Cardiac muscle cell (in vitro differentiated cells and primary cell): ENCODE measurements around the gene CUTA. TPM values are rescaled to one million over a fixed set of nuclear protein-coding genes. Genes with fewer than 3 reads are reported as not detected.
A peak's percentile ranks its signal among the peaks of the same experiment; 100 is the strongest.

ENCODE experiments used
- DNase-seq, 2 donors: peaks; one replicate each; pipeline versions ENCODE4 v3.0.0 to v3.0.0-alpha.2; 2010 to 2017; ENCODE audit warnings: low read depth in 1 of 2, low spot score in 1 of 2
- H3K27ac ChIP-seq: fragments of 200-600 bp; sonication (generic); 2 replicates; pipeline ENCODE4 v1.5.1; 2016
- H3K27me3 ChIP-seq: fragments of 200-600 bp; sonication (generic); 2 replicates; pipeline ENCODE4 v1.6.0; 2016; ENCODE audit warnings: control low read depth
- H3K36me3 ChIP-seq: fragments of 200-600 bp; sonication (generic); 2 replicates; pipeline ENCODE4 v1.5.1; 2016; ENCODE audit warnings: control low read depth
- H3K4me1 ChIP-seq: fragments of 200-600 bp; sonication (generic); 2 replicates; pipeline ENCODE4 v1.8.1; 2017; ENCODE audit warnings: low read depth, mild to moderate bottlenecking, mixed run types
- H3K4me3 ChIP-seq: fragments of 200-600 bp; sonication (generic); 2 replicates; pipeline ENCODE4 v1.5.1; 2016; ENCODE audit warnings: mild to moderate bottlenecking
- H3K9me3 ChIP-seq: fragments of 200-600 bp; sonication (generic); 2 replicates; pipeline ENCODE4 v1.5.1; 2017; ENCODE audit warnings: low read depth, mild to moderate bottlenecking, control low read depth
- polyA plus RNA-seq: library from polyadenylated mRNA; unstranded; fragments of >200 nt; fragmentation: Nextera tagmentation; extraction: Ambion mirVana; gene quantifications from 2 replicates; pipeline ENCODE4 v1.2.1, GENCODE V29; 2016
- total RNA-seq: library from RNA; depleted of rRNA; stranded (reverse); fragments of >200 nt; gene quantifications from 2 replicates; pipeline ENCODE4 v1.2.3, GENCODE V29; 2016
- TF ChIP-seq, protein P1 (sequence below): IDR thresholded peaks from 2 replicates; pipeline ENCODE4 v1.5.1; 2012; ENCODE audit warnings: low read depth, mild to moderate bottlenecking, low read length

The CUTA gene, protein sequence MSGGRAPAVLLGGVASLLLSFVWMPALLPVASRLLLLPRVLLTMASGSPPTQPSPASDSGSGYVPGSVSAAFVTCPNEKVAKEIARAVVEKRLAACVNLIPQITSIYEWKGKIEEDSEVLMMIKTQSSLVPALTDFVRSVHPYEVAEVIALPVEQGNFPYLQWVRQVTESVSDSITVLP
- total RNA-seq (304 and 348 TPM in 2 replicates), polyA plus RNA-seq (426 and 501 TPM in 2 replicates)

GRCh38 chr6:33417903-33418689, at the start of gene CUTA:
TSS of gene CUTA (minus strand) at chr6:33418107. CDS start at chr6:33418000, 107 bp downstream.
- DNase-seq = peak; percentile 99 to 100
- peak within 1 kb of the TSS; percentile 86 for H3K4me3 ChIP-seq
- H3K4me1 ChIP-seq = peaks cover 28% of the 10 kb centered on the region
- peak within 1 kb of the TSS; percentile 96 for H3K27ac ChIP-seq
- peaks cover 22% of the 10 kb centered on the region for H3K36me3 ChIP-seq
- TF ChIP-seq, protein P1, sequence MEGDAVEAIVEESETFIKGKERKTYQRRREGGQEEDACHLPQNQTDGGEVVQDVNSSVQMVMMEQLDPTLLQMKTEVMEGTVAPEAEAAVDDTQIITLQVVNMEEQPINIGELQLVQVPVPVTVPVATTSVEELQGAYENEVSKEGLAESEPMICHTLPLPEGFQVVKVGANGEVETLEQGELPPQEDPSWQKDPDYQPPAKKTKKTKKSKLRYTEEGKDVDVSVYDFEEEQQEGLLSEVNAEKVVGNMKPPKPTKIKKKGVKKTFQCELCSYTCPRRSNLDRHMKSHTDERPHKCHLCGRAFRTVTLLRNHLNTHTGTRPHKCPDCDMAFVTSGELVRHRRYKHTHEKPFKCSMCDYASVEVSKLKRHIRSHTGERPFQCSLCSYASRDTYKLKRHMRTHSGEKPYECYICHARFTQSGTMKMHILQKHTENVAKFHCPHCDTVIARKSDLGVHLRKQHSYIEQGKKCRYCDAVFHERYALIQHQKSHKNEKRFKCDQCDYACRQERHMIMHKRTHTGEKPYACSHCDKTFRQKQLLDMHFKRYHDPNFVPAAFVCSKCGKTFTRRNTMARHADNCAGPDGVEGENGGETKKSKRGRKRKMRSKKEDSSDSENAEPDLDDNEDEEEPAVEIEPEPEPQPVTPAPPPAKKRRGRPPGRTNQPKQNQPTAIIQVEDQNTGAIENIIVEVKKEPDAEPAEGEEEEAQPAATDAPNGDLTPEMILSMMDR = peak; percentile 27
- no peaks in the 10 kb centered on the region for H3K27me3 ChIP-seq
- no peaks in the 10 kb centered on the region for H3K9me3 ChIP-seq

DNA sequence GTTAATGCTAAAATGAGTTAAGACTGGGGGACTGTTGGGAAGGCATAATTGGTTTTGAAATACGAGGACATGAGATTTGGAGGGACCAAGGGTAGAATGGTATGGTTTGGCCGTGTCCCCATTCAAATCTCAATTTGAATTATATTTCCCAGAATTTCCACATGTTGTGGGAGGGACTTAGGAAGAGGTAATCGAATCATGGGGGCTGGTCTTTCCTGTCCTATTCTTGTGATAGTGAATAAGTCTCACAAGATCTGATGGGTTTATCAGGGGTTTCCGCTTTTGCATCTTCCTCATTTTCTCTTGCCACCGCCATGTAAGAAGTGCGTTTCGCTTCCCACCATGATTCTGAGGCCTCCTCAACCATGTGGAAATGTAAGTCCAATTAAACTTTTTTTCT, 49.2 kb upstream of the CUTA start:
- no peaks in the 10 kb centered on the region for H3K27me3 ChIP-seq
- H3K4me3 ChIP-seq = no peak overlapping the region
- H3K9me3 ChIP-seq = no peaks in the 10 kb centered on the region
- DNase-seq = no peak
- no peaks in the 10 kb centered on the region for H3K4me1 ChIP-seq
- H3K36me3 ChIP-seq = no peaks in the 10 kb centered on the region
- TF ChIP-seq, protein P1 = no peak
- H3K27ac ChIP-seq = no peak overlapping the region

DNA sequence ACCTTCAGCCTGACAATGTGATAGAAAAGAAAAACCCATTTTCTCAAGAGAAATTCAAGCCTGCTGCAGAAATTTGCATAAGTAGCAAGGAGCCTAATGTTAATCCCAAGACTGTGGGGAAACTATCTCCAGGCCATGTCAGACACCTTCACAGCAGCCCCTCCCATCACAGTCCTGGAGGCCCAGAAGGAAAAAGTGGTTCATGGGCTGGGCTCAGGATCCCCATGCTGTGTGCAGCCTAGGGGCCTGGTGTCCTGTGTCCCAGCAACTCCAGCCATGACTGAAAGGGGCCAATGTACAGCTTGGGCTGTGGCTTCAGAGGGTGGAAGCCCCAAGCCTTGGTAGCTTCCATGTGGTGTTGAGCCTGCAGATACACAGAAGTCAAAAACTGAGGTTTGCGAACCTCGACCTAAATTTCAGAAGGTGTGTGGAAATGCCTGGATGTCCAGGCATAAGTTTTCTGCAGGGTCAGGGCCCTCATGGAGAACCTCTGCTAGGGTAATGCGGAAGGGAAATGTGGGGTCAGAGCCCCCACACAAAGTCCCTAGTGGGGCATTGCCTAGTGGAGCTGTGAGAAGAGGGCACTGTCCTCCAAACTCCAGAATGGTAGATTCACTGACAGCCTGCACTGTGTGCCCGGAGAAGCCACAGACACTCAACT, 48.3 kb upstream of the CUTA start:
- no peaks in the 10 kb centered on the region for H3K36me3 ChIP-seq
- H3K4me1 ChIP-seq = no peaks in the 10 kb centered on the region
- no peak overlapping the region for H3K27ac ChIP-seq
- no peaks in the 10 kb centered on the region for H3K27me3 ChIP-seq
- no peak overlapping the region for H3K4me3 ChIP-seq
- no peaks in the 10 kb centered on the region for H3K9me3 ChIP-seq
- TF ChIP-seq, protein P1 = no peak
- no peak for DNase-seq

DNA sequence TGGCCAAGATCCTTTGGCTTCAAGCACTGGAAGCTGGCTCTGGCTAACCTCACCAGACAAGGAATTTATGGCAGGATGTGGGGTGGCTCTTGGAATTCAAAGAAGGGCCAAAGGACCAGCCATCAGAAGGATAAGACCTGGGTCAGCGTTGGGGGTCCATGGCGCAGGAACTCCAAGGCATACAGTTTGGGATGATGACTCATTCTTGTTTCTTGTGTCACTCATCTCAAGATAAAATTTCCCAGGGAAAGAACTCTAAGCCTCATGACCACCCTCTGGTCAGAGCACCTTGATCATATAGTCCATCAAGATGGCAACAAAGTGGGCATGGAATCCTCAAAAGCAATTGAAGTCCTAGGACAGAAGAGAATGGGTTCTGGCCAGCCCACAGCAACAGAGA, 41.3 kb upstream of the CUTA start:
- DNase-seq = no peak
- Histone ChIP-seq H3K36me3 (no peaks in the 10 kb centered on the region), H3K27ac (no peak overlapping the region), H3K9me3 (no peaks in the 10 kb centered on the region), H3K4me3 (no peak overlapping the region), H3K27me3 (no peaks in the 10 kb centered on the region), H3K4me1 (no peaks in the 10 kb centered on the region)
- TF ChIP-seq, protein P1 = no peak

- Histone ChIP-seq H3K9me3 (no peaks in the 10 kb centered on the region), H3K36me3 (no peaks in the 10 kb centered on the region), H3K27ac (no peak overlapping the region), H3K4me1 (peaks cover 1% of the 10 kb centered on the region), H3K27me3 (no peaks in the 10 kb centered on the region), H3K4me3 (no peak overlapping the region)
- no peak for DNase-seq
- TF ChIP-seq, protein P1 = no peak
These were observed 40.8 kb upstream of the CUTA start for GRCh38 chr6:33458676-33459075.
